ENCODE data around the gene L1TD1.

The L1TD1 gene

DNA sequence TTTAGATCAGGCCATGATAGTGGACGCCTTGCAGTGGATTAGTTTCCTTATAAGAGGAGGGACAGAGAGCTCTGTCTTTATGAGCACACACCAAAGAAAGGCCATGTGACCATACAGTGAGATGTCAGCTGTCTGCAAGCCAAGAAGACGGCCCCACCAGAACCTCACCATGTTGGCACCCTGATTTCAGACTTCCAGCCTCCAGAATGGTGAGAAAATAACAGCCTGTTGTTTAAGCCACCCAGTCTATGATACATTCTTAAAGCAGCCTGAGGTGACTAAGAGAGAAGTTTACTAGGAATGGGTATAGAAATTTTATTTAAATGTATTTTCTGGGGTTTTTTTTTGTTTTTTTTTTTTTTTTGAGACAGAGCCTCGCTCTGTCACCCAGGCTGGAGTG lies 29.5 kb downstream of the L1TD1 start:
- no peaks in the 10 kb centered on the region for H3K27me3 ChIP-seq (ENCODE audit: low read depth, low read length)
- H3K4me3 ChIP-seq (ENCODE audit: low read depth in 1 of 2, low read length in 2 of 2) = no peak overlapping the region
- no peaks in the 10 kb centered on the region for H3K36me3 ChIP-seq (ENCODE audit: control insufficient read depth in 1 of 2, insufficient read depth in 2 of 2, low read length in 2 of 2)
- no peaks in the 10 kb centered on the region for H3K9me3 ChIP-seq (ENCODE audit: control insufficient read depth in 1 of 2, low read length in 2 of 2)
- no peaks in the 10 kb centered on the region for H3K4me1 ChIP-seq (ENCODE audit: control insufficient read depth in 1 of 2, insufficient read depth in 2 of 2, low read length in 2 of 2)
- H3K27ac ChIP-seq (ENCODE audit: low read length) = no peak overlapping the region

DNA sequence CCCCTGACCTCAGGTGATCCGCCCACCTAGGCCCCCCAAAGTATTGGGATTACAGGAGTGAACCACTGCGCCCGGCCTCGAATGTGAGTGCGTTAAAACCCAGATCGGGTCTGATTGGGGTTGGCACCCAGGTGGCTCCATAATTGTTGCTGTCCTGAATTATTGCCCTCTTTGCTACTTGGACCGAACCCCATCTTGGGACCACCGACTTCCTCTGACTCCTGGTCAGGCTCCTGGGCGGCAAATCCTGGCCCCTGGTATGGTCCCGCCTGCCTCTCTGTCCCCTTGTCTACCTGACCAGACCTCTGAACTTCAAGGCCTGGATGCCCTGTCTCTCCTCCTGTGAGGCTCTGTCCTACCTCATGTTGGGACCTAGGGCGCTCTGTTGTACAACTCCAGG lies 32.8 kb downstream of the L1TD1 start:
- no peaks in the 10 kb centered on the region for H3K36me3 ChIP-seq (ENCODE audit: control insufficient read depth in 1 of 2, insufficient read depth in 2 of 2, low read length in 2 of 2)
- H3K27me3 ChIP-seq (ENCODE audit: low read depth, low read length) = no peaks in the 10 kb centered on the region
- no peak overlapping the region for H3K4me3 ChIP-seq (ENCODE audit: low read depth in 1 of 2, low read length in 2 of 2)
- no peaks in the 10 kb centered on the region for H3K9me3 ChIP-seq (ENCODE audit: control insufficient read depth in 1 of 2, low read length in 2 of 2)
- no peak overlapping the region for H3K27ac ChIP-seq (ENCODE audit: low read length)
- no peaks in the 10 kb centered on the region for H3K4me1 ChIP-seq (ENCODE audit: control insufficient read depth in 1 of 2, insufficient read depth in 2 of 2, low read length in 2 of 2)

GRCh38 chr1:62228136-62228882 lies 33.7 kb downstream of the L1TD1 start:
- Histone ChIP-seq H3K9me3 (ENCODE audit: control insufficient read depth in 1 of 2, low read length in 2 of 2) (no peaks in the 10 kb centered on the region), H3K36me3 (ENCODE audit: control insufficient read depth in 1 of 2, insufficient read depth in 2 of 2, low read length in 2 of 2) (no peaks in the 10 kb centered on the region), H3K4me3 (ENCODE audit: low read depth in 1 of 2, low read length in 2 of 2) (no peak overlapping the region), H3K27ac (ENCODE audit: low read length) (no peak overlapping the region), H3K27me3 (ENCODE audit: low read depth, low read length) (no peaks in the 10 kb centered on the region), H3K4me1 (ENCODE audit: control insufficient read depth in 1 of 2, insufficient read depth in 2 of 2, low read length in 2 of 2) (no peaks in the 10 kb centered on the region)

GRCh38 chr1:62228883-62229187 lies 34.2 kb downstream of the L1TD1 start:
- H3K4me1 ChIP-seq (ENCODE audit: control insufficient read depth in 1 of 2, insufficient read depth in 2 of 2, low read length in 2 of 2) = no peaks in the 10 kb centered on the region
- no peaks in the 10 kb centered on the region for H3K9me3 ChIP-seq (ENCODE audit: control insufficient read depth in 1 of 2, low read length in 2 of 2)
- H3K27ac ChIP-seq (ENCODE audit: low read length) = no peak overlapping the region
- no peaks in the 10 kb centered on the region for H3K27me3 ChIP-seq (ENCODE audit: low read depth, low read length)
- H3K4me3 ChIP-seq (ENCODE audit: low read depth in 1 of 2, low read length in 2 of 2) = no peak overlapping the region
- H3K36me3 ChIP-seq (ENCODE audit: control insufficient read depth in 1 of 2, insufficient read depth in 2 of 2, low read length in 2 of 2) = no peaks in the 10 kb centered on the region

DNA sequence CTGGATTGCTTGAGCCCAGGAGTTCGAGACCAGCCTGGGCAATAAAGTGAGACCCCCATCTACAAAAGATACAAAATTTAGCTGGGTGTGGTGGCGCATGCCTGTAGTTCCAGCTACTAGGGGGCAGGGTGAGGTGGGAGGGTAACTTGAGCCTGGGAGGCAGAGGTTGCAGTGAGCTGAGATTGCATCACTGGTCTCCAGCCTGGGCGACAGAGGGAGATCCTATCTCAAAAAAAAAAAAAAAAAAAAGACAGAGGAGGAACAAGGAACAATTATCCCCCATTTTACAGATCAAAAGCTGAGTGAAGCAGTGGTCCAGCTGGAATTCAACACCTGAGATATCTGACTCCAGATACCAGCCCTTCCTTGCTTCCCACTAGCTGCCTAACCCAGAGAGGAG lies 34.8 kb downstream of the L1TD1 start:
- H3K4me3 ChIP-seq (ENCODE audit: low read depth in 1 of 2, low read length in 2 of 2) = no peak overlapping the region
- H3K4me1 ChIP-seq (ENCODE audit: control insufficient read depth in 1 of 2, insufficient read depth in 2 of 2, low read length in 2 of 2) = no peaks in the 10 kb centered on the region
- no peaks in the 10 kb centered on the region for H3K36me3 ChIP-seq (ENCODE audit: control insufficient read depth in 1 of 2, insufficient read depth in 2 of 2, low read length in 2 of 2)
- H3K9me3 ChIP-seq (ENCODE audit: control insufficient read depth in 1 of 2, low read length in 2 of 2) = no peaks in the 10 kb centered on the region
- H3K27me3 ChIP-seq (ENCODE audit: low read depth, low read length) = no peaks in the 10 kb centered on the region
- H3K27ac ChIP-seq (ENCODE audit: low read length) = no peak overlapping the region

DNA sequence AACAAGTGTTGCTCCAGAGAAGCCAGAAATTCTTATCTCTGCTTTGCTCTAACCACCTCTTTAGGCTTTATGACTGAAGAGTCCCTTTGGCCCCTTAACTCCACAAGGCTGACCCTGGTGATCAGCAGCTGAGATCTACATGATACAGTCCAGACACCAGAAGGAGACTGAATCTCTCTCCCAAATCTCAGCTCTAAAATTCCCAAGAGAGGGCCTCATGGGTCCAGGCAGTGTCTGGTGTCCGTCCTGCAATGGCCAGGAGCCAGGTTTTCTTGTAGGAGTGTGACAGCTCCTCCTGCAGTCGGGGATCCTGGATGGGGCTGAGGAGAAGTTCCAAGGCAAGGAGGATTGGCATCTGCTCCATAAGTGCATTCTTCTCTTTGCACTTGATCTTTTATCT lies 35.3 kb downstream of the L1TD1 start:
- no peaks in the 10 kb centered on the region for H3K27me3 ChIP-seq (ENCODE audit: low read depth, low read length)
- no peak overlapping the region for H3K4me3 ChIP-seq (ENCODE audit: low read depth in 1 of 2, low read length in 2 of 2)
- no peaks in the 10 kb centered on the region for H3K4me1 ChIP-seq (ENCODE audit: control insufficient read depth in 1 of 2, insufficient read depth in 2 of 2, low read length in 2 of 2)
- no peaks in the 10 kb centered on the region for H3K9me3 ChIP-seq (ENCODE audit: control insufficient read depth in 1 of 2, low read length in 2 of 2)
- no peaks in the 10 kb centered on the region for H3K36me3 ChIP-seq (ENCODE audit: control insufficient read depth in 1 of 2, insufficient read depth in 2 of 2, low read length in 2 of 2)
- H3K27ac ChIP-seq (ENCODE audit: low read length) = no peak overlapping the region

DNA sequence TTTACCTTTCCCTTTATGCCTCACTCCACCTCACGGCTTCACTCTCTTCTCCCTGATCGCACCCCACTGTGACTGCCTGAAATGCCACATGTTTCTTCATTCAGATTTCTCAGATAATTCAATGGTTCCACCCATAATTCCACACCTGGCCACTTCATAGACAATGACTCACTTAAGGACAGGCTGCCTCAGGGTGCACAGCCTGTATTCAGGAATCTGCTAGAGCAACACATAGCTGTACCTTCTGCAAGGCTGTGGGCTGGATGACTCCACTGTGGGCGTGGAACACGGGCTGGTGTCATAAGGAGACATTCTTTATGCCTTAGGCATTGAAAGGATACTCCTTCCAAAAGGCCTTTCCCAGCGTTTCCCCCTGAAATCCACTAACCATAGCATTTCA lies 36.1 kb downstream of the L1TD1 start:
- no peaks in the 10 kb centered on the region for H3K27me3 ChIP-seq (ENCODE audit: low read depth, low read length)
- H3K27ac ChIP-seq (ENCODE audit: low read length) = no peak overlapping the region
- no peaks in the 10 kb centered on the region for H3K36me3 ChIP-seq (ENCODE audit: control insufficient read depth in 1 of 2, insufficient read depth in 2 of 2, low read length in 2 of 2)
- no peaks in the 10 kb centered on the region for H3K4me1 ChIP-seq (ENCODE audit: control insufficient read depth in 1 of 2, insufficient read depth in 2 of 2, low read length in 2 of 2)
- H3K4me3 ChIP-seq (ENCODE audit: low read depth in 1 of 2, low read length in 2 of 2) = no peak overlapping the region
- no peaks in the 10 kb centered on the region for H3K9me3 ChIP-seq (ENCODE audit: control insufficient read depth in 1 of 2, low read length in 2 of 2)

DNA sequence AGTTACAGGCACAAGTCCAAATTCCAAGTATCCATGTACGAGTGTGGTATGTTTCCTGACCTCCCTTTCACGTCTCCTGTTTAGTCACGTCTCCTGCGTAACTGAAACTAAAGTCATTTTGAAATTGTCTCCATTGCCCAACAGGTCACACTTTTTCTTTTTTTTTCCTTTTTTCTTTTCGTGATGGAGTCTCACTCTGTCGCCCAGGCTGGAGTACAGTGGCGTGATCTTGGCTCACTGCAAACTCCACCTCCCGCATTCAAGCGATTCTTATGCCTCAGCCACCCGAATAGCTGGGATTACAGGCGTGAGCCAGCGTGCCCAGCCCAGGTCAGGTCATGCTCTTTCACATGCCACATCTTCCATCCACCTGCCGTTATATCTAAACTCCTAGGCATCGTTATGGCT lies 38.2 kb downstream of the L1TD1 start:
- no peaks in the 10 kb centered on the region for H3K4me1 ChIP-seq (ENCODE audit: control insufficient read depth in 1 of 2, insufficient read depth in 2 of 2, low read length in 2 of 2)
- no peak overlapping the region for H3K27ac ChIP-seq (ENCODE audit: low read length)
- H3K36me3 ChIP-seq (ENCODE audit: control insufficient read depth in 1 of 2, insufficient read depth in 2 of 2, low read length in 2 of 2) = no peaks in the 10 kb centered on the region
- no peak overlapping the region for H3K4me3 ChIP-seq (ENCODE audit: low read depth in 1 of 2, low read length in 2 of 2)
- no peaks in the 10 kb centered on the region for H3K27me3 ChIP-seq (ENCODE audit: low read depth, low read length)
- H3K9me3 ChIP-seq (ENCODE audit: control insufficient read depth in 1 of 2, low read length in 2 of 2) = no peaks in the 10 kb centered on the region

- Histone ChIP-seq H3K36me3 (ENCODE audit: control insufficient read depth in 1 of 2, insufficient read depth in 2 of 2, low read length in 2 of 2) (no peaks in the 10 kb centered on the region), H3K4me1 (ENCODE audit: control insufficient read depth in 1 of 2, insufficient read depth in 2 of 2, low read length in 2 of 2) (no peaks in the 10 kb centered on the region)
Measured at GRCh38 chr1:62233926-62234450, 39.3 kb downstream of the L1TD1 start.

DNA sequence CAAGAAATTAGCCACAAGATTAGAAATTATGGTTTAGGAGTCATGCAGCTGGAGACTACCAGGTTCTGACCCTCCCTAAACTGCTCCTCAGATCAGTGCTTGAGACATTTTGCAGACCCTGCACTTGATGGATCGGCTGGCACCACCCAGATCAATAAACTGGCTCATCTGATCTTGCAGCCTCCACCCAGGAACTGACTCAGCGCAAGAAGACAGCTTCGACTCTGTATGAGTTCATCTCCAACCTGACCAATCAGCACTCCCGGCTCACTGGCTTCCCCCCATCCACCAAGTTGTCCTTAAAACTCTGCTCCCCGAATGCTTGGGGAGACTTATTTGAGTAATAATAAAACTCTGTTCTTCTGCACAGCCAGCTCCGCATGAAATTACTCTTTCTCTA lies 40.0 kb downstream of the L1TD1 start:
- Histone ChIP-seq H3K27ac (ENCODE audit: low read length) (no peak overlapping the region), H3K36me3 (ENCODE audit: control insufficient read depth in 1 of 2, insufficient read depth in 2 of 2, low read length in 2 of 2) (no peaks in the 10 kb centered on the region), H3K9me3 (ENCODE audit: control insufficient read depth in 1 of 2, low read length in 2 of 2) (no peaks in the 10 kb centered on the region), H3K27me3 (ENCODE audit: low read depth, low read length) (no peaks in the 10 kb centered on the region), H3K4me3 (ENCODE audit: low read depth in 1 of 2, low read length in 2 of 2) (no peak overlapping the region), H3K4me1 (ENCODE audit: control insufficient read depth in 1 of 2, insufficient read depth in 2 of 2, low read length in 2 of 2) (no peaks in the 10 kb centered on the region)

More at GRCh38 chr1:62233926-62234450, 39.3 kb downstream of the L1TD1 start:
- no peak overlapping the region for H3K27ac ChIP-seq (ENCODE audit: low read length)
- H3K9me3 ChIP-seq (ENCODE audit: control insufficient read depth in 1 of 2, low read length in 2 of 2) = no peaks in the 10 kb centered on the region
- no peak overlapping the region for H3K4me3 ChIP-seq (ENCODE audit: low read depth in 1 of 2, low read length in 2 of 2)
- H3K27me3 ChIP-seq (ENCODE audit: low read depth, low read length) = no peaks in the 10 kb centered on the region

GRCh38 chr1:62235576-62235975 lies 40.9 kb downstream of the L1TD1 start:
- H3K36me3 ChIP-seq (ENCODE audit: control insufficient read depth in 1 of 2, insufficient read depth in 2 of 2, low read length in 2 of 2) = no peaks in the 10 kb centered on the region
- no peak overlapping the region for H3K27ac ChIP-seq (ENCODE audit: low read length)
- H3K4me3 ChIP-seq (ENCODE audit: low read depth in 1 of 2, low read length in 2 of 2) = no peak overlapping the region
- H3K9me3 ChIP-seq (ENCODE audit: control insufficient read depth in 1 of 2, low read length in 2 of 2) = no peaks in the 10 kb centered on the region
- H3K27me3 ChIP-seq (ENCODE audit: low read depth, low read length) = no peaks in the 10 kb centered on the region
- no peaks in the 10 kb centered on the region for H3K4me1 ChIP-seq (ENCODE audit: control insufficient read depth in 1 of 2, insufficient read depth in 2 of 2, low read length in 2 of 2)

DNA sequence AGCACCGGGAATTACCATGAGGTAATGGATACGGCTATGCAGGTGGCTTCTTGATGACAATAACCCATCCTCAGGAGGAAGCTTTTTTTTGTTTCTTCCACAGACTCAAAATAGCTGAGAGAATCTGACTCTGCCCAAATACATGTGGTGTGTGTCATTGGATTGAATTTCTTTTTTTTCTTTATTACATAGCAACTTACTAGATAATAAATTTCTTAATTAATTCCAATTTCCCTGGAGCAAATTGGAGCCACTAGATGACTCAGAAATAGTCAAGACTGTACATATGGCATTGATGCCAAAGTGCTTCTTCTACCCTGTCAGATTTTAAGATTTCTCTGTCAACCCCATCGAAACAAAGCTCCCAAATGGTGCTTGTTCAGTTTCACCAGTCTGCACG lies 42.7 kb downstream of the L1TD1 start:
- Histone ChIP-seq H3K4me1 (ENCODE audit: control insufficient read depth in 1 of 2, insufficient read depth in 2 of 2, low read length in 2 of 2) (peaks cover 0 to 15% of the 10 kb centered on the region in 2 donors), H3K27ac (ENCODE audit: low read length) (no peak overlapping the region), H3K36me3 (ENCODE audit: control insufficient read depth in 1 of 2, insufficient read depth in 2 of 2, low read length in 2 of 2) (no peaks in the 10 kb centered on the region)

More for the DNA sequence above, 42.7 kb downstream of the L1TD1 start:
- Histone ChIP-seq H3K9me3 (ENCODE audit: control insufficient read depth in 1 of 2, low read length in 2 of 2) (no peaks in the 10 kb centered on the region), H3K27me3 (ENCODE audit: low read depth, low read length) (no peaks in the 10 kb centered on the region), H3K4me3 (ENCODE audit: low read depth in 1 of 2, low read length in 2 of 2) (no peak overlapping the region)

All from muscle layer of duodenum (tissue), 2 donors.